Measurements from ENCODE around the gene PRICKLE2.
"Not testable (repeated sequence)": the region's sequence is repeated elsewhere in the genome, so short reads cannot be mapped to it uniquely, and the experiment has no call there.

Gene PRICKLE2

DNA sequence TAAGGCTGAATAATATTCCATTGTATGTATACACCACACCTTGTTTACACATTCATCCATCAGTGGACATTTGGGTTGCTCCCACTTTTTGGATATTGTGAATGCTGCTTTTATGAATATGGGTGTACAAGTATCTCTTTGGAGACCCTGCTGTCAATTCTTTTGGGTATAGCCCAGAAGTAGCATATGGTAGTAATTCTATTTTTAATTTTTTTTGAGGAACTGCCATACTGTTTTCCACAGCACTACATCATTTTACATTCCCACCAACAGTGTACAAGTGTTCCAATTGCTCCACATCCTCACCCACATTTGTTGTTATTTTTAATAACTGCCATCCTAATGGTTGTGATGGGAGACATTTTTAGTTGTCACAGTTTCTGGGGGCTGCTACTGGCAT is 132.1 kb downstream of the PRICKLE2 start:
- no peak for DNase-seq

DNA sequence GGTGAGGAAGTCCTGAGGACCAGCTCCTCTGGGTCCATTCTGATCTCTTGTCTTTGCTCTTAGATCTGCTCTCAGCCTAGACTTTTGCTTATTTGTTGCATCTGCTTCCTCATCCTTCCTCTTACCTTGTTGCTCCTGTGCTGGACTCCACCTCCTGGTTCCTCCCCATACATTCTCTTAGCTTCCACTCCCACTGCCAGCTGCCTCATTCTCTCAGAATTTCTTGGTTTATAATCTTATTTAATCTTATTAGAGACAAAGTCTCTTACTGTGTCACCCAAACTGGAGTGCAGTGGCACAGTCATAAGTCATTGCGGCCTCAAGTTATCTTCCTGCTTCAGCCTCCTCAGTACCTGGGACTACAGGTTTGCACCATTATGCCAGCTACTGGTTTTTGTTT is 133.8 kb downstream of the PRICKLE2 start:
- DNase-seq, result no peak

DNA sequence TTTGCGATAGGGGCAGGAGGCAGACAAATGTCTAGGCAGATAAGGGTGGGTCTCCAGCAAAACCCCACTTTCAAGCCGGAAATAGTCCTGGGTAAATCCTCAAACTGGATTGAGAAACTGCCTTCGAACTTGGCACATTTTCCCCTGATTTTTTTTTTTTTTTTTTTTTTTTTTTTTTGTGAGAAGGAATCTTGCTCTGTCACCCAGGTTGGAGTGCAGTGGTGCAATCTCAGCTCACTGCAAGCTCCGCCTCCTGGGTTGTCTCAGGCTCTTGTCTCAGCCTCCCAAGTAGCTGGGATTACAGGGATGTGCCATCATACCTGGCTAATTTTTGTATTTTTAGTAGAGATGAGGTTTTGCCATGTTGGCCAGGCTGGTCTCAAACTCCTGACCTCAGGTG is 135.9 kb downstream of the PRICKLE2 start:
- not testable (repeated sequence) for DNase-seq

DNA sequence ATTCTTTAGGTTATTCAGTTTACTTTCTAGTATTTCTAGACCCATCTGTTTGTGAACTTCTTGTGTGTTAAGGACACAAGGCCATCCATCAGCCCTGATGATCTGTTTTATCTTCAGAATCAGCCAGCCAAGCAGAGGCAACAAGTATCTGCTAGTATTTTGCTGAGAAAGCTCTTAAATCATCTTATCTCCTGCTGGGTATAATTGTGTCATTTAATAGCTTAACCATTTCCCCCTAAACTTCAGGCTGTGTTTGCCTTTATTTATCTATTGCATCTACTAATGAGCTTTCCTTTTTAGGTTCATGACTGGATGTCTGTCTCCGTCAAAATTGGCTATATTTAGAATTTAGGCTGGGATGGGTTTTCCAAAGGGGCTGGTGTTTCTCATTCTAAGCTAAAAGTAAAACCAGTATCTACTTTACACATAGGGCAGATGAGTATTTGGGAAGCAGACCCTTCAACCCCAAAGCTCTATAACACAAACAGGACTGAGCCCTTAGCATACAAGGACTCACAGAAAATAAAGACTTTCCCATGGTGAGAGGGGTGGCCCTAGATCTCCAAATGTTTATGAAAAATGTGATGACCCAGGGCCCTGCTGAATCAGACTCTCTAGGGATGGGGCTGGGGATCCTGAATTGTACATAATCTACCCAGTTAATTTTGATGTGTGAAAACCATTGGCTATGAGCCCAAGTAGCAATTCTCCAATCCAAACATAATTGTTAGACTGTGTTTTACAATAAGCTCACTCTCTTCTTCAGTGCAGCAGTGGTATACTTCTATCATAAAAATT is 136.7 kb downstream of the PRICKLE2 start:
- DNase-seq, result no peak

DNA sequence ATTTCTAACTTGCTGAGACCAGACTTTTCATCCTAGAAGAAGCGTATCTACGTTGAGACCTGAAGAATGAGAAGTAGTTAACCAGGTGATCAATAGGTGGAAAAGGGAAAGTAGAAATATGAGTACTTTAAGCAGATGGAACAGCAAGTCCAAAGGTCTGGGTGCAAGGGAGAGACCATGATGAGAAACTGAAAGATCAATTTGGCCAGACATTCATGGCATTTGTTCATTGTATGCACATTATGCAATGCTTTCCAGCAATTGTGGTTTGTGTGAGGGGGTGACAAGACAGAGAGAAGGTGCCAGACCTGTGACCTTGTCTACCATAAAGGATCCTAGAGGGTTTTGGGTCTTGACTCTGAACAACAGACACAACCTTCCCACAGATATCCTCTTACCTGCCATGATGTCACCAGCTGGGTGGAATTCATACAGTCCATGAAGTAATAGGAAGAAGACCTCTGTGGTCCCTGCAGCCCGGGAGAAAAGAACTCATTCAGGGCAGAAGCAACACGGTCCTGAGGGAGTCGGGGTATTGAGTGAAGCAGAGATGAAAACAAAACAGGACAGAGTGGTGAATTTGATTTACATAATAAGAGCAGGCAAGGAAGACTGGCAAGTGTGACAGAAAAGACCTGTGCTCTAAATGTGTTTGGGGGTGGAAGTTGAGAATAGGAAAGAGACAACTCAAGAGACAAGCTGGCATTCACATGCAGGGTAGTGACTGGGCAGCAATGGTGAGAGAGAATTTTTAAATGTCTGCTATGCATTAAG is 138.6 kb downstream of the PRICKLE2 start:
- DNase-seq, result no peak

DNA sequence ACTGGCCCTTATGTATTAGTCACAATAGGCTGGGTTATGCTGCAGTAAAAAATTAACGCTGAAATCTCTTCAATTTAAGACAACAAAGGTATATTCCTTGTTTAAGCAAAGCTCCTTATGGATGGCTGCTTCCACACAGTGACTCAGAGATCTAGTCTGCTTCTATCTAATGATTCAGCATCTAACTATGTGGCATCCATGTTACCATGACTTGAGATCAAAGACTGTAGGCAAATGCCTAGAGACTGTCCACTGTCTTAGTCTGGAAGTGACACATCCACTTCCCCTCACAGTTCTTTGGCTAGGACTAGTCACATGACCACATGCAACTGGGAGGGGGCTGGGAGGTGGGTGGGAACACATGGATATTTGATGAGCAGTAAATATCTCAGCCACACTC is 140.6 kb downstream of the PRICKLE2 start:
- no peak for DNase-seq

DNA sequence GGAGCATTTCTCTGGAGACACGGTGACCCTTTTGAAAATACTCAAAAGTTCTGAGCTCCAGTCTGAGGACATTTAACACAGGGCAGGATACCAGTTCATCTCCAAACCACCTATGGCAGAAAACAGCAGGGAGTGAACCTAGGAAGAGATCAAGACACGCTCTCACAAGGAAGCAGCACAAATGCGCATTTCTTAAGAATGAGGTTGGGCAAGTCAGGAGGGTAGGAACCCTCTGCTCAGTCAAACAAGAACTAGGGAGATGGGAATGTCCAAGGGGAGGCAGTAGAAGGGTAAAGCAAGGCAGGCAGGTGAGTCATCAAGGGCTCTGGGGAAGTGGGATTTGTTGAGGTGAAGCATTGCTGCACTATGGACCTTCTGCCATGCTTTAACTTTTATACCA is 141.7 kb downstream of the PRICKLE2 start:
- no peak for DNase-seq

DNA sequence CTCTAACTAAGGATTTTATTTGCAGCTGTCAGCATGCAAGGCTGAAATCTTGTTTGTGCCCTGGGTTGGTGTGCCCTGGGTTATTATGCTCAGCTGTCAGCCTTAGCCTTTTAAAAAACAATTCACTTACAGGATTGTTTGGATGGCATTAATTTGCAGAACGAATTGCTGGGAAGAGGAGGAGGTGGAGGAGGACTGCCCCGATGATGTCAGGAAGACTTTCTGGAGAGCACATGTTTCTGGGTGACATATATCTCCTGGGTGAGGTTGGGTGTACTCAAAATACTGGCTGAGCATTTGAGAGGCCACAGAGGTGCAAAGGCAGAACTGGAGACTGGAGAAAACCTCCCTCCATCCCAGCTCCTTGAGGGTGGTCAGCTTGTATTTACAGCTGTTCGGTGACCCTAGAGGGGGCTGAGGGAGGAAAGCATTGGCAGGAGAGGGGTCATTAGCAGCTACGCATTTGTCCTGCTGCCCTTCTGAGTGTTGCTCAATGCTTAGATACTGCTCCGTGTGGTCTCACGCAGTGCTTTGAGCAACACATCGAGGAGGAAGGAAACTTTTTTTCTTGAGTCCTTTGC is 142.2 kb downstream of the PRICKLE2 start:
- DNase-seq, result no peak

DNA sequence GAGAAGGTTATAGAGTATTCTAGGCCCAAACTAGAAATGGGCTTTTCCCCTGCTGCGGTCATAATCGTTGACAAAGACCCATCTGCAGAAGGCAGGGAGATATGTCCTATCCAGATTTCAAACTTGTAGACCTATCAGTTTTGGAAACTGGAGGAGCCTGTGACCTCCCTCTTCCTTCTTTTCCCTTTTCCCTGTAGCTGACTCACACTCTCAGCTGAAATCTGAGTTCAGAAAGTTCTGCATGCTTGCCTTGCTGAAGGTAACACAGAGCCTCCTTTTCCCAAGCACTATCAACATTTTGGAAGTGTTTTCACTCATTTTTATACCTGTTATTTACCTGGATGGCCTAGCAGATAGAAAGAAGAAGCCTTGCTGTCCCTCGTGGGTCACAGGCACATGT is 142.9 kb downstream of the PRICKLE2 start:
- DNase-seq, result no peak

DNA sequence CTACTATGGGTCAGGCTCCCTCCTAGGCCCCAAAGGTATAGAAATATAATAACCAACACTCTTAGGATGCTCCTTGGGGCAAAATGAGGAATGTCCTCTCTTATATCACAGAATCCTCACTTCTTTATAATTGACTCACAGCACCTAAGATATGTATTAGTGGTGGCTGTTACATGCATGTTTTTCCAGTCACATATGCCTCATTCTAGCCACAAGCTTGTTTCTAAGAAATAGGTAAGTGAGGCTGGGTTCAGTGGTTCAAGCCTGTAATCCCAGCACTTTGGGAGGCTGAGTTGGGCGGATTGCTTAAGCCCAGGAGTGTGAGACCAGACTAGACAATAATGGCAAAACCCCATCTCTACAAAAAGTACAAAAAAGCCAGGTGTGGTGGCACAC is 144.0 kb downstream of the PRICKLE2 start:
- DNase-seq, result no peak

DNA sequence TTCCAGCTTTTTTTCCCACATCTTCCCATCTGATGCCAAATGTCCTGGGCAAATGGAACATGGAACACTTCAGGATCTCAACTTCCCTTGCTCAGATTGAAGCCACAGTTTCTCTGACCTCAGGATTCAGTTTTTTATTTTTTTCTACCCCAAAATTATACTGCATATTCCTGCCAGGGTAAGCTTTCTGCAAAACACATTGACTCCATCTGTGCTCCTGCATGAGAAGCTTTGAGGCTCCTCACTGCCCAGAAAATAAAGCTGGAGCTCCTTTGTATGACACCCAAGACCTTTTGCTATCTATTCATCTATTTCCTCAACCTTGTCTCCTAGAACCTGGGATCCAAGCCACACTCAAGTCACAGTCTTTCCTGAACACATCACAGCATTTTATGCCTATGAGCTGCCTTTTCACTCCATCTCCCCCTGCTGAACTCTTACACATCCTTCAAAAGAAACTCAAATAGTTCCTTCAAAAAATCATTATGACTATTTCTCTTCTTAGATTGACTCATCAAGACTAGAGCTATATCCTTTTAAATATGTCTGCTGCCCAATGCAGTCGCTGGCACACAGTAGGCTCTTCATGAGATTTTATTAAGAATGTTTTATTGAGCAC is 144.5 kb downstream of the PRICKLE2 start:
- DNase-seq, result no peak

DNA sequence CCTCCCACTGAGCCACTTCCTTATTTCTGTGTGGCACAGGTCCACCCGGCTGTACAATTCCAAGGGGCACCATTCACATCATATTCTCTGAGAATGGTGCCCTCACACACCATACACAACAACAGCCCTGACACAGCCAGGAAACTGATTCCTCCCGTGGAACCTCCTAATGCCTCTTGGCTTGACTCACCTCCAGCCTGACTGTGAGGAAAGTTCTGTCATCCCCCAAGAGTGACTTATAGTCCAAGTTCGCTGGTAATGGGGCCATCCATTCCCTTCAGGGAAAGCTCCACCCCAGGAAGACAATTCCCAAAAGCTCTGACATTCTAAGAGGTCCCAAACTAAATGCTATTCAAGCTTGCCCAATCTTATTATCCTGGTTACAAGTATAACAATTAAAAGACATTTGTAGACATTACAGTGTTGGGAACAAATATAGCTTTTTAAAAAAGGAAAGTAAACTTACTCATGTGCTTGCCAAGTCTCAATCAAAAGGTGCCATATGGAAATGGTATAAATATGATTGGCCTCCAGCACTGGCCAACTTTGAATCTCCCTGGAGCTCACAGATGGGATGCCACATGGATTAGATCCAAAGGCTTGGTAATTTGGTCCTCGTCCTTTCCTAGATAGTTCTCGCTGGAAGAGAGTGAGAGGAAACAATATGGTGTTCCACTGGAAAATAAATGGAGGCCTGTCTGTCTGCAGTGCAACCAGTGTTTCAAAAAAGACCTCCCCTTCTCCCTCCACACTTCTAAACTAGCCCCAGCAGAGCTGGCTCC is 145.7 kb downstream of the PRICKLE2 start:
- no peak for DNase-seq

DNA sequence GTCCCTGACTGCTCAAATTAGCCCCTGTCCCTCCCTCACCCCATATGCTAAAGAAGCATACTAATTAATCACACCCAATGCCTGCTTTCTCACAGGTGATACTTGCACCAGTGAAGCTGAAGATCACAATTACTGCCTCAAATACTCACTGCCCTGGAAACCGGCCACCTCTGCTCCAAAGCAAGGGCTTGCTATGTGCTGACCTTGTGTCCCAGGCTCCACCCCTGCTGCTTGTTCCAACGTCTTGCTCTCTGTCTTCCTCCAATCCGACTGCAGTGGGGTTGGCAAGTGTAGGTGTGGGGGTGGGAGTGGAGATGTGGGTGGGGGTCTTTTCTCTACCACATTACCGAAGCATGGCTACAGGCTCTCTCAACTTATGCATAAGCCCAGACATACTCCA is 146.3 kb downstream of the PRICKLE2 start:
- DNase-seq, result no peak

DNA sequence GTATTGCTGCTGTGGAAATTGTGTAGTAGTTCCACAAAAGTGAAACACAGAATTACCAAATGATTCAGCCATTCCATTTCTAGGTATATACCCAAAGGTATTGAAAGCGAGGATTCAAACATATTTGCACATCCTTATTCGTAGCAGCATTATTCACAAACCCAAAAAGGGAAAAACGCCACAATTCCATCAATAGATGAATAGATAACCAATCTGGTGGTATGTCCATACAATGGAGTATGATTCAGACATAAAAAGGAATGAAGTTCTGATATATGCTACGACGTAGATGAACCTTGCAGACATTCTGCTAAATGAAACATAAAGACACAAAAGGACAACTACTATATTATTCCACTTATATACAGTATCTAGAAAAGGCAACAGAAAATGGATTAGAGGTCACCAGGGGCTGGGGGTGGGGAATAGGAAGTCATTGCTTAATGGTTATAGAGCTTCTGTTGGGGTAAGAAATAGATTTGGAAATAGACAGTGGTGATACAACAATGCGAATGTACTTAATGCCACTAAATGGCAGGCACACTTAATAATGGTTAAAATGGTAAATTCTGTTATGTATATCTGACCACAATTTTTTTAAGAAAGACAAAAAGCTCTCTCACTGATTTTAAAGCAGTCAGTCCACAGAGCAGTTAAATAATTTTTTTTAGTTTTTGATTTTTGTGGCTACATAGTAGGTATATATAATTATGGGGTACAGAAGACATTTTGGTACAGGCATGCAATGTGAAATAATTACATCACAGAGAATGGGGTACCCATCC is 150.2 kb downstream of the PRICKLE2 start:
- no peak for DNase-seq

DNA sequence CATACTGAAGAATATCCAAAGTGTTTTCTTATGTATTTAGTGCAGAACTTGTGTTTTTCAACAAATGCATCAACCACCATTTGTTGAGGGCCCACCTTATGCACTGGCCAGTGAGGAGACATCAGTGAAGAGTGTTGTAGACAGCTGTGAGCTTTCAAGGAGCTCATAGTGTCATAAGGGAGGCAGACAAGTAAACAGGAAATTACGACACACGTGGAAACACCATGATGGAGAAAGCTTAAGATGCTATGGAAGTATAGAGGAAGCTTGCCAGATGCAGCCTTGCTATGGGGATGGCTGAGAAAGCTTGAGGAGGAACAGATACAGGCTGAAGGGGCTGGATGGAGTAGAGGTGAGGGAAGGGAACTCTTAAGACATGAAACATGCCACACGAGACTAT is 151.2 kb downstream of the PRICKLE2 start:
- DNase-seq, result no peak

DNA sequence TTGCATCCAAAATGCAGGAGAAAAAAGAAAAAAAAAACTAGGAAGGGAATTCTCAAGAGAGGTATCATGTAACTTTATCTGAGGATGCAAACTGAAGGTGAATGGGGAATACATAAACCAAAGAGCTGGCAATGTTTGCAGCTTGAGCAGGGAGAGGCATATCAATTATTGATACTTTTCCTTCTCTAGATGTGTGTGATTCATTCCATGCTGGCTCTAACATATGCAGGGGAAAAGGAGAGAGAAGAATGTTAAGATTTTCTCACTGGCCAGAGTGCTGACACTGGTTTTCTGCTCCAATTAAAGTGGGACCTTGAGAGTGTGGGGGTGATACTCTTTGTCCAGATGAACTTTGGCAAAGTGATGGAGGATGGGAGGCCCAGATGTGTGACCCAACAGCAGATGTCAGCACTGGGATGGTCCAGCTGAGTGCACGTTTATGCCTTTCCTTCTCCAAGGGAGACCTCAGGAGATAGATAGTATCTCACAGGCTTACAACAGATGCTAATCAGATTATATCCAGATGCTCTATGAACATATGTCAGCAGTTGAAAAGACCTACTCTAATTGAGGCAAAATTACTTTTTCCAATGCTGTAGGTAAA is 152.0 kb downstream of the PRICKLE2 start:
- no peak for DNase-seq

DNA sequence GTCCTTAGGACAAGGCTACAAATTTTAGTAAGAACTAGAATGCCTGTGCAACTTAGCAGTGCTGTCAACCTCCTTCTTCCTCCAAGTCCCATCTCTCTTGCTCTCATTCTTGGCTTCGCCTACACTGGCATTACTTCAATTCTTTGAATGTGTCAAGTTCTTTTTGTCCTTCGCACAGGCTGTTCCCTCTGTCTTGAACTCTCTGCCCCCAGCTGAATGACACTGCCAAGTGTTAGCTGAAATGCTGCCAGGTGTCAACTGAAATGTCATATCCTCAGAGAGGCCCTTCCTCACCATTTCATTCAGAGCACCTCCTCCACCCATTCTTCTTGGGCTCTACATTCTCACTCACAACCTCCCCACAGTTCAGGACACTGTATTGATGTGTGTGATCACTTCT is 153.1 kb downstream of the PRICKLE2 start:
- no peak for DNase-seq

DNA sequence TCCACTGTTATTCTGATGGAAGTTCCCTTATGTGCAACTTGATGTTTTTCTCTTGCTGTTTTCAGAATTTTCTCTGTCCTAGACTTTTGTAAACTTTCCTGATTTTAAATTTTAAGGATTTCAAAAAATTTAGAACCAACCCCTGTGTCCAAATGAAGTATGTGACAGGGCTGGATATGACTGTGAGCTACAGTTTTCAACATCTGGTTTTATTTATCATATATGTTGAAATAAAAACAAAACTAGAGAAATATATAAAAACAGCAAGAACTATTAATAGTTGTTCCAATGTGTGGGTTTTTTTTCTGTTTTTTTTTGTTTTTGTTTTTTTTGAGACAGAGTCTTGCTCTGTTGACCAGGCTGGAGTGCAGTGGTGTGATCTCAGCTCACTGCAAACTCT is 154.6 kb downstream of the PRICKLE2 start:
- no peak for DNase-seq

DNA sequence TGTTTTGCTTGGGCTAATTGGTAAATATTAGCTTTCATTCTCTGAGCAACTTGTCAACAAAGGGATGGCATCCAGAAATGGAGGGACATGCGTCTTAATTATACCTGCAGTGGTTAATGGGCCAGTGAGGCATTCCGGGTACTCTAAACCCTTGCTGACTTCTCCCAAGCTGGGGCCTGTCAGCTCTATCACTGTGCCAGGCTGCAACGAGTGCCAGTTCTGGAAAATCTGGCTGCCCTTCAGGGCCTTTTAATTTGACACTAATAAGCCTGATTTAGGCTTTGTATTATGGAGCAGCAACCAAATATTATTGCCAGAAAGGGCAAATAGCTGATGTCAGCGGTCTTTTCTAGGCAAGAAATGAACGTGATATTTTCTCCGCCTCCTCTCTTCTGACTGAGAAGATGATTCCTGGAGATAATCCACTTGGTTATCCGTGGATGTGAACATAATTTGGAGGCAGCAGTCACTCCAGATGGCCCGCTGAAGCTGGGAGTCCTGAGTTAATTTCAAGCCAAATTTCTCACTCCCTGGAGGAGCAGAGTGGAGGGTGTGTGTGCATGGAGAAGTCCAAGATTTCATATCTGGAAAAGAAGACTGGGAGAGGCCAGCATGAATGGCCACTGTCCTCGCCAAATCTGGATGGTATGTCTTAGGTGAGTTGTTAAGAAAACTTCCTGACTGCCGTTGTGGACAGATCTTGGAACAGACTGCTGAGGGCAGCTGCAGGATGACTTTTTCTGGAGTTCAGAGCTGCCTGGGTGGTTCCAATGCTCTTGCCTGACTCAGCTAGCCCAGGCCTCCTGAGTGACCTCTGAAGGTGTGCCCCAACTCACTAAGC is 157.5 kb downstream of the PRICKLE2 start:
- no peak for DNase-seq

DNA sequence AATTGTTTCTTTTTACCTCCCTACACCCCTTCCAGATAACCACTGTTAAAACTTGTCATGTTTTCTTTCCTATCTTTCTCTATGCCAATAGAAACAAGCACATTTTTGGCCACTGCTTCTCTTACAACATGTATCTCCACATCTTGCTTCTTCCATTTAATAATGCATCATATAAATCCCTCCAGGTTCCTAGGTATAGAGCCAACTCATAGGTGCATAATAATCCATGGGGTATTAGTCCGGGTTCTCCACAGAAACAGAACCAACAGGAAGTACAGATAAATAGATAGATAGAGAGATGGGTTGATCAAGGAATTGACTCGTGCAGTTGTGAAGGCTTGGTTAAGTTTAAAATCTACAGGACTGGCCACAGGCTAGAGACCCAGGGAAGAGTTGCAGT is 160.5 kb downstream of the PRICKLE2 start:
- no peak for DNase-seq
